HUES6 (cell line): Measurements from ENCODE around the gene OSBPL9.

Experiments used
- H3K27ac ChIP-seq: 2 replicates; pipeline ENCODE4 v1.7.0; 2013; ENCODE audit warnings: low read depth, mild to moderate bottlenecking, low read length, inconsistent platforms
- H3K27me3 ChIP-seq: 2 replicates; pipeline ENCODE4 v1.6.1; 2013; ENCODE audit warnings: low read length; ENCODE audit not compliant: control insufficient read depth, insufficient read depth
- H3K36me3 ChIP-seq: 2 replicates; pipeline ENCODE4 v1.6.1; 2013; ENCODE audit warnings: low read length; ENCODE audit not compliant: control insufficient read depth, insufficient read depth
- H3K4me1 ChIP-seq: 2 replicates; pipeline ENCODE4 v1.6.1; 2013; ENCODE audit warnings: low read length; ENCODE audit not compliant: control insufficient read depth, insufficient read depth
- H3K4me3 ChIP-seq: 2 replicates; pipeline ENCODE4 v1.5.1; 2013; ENCODE audit warnings: low read depth, low read length
- H3K9ac ChIP-seq: one replicate; pipeline ENCODE4 v1.6.1; 2013; ENCODE audit warnings: mild to moderate bottlenecking, low read length
- H3K9me3 ChIP-seq: 2 replicates; pipeline ENCODE4 v1.6.1; 2013; ENCODE audit warnings: low read depth, low read length; ENCODE audit not compliant: control insufficient read depth, insufficient read depth

The OSBPL9 gene

GRCh38 chr1:51837243-51837642 lies 220.4 kb downstream of the OSBPL9 start:
- Histone ChIP-seq H3K27ac (no peak overlapping the region), H3K9ac (no peak overlapping the region), H3K4me1 (no peaks in the 10 kb centered on the region), H3K36me3 (peaks cover 58% of the 10 kb centered on the region), H3K27me3 (no peaks in the 10 kb centered on the region), H3K9me3 (no peaks in the 10 kb centered on the region), H3K4me3 (no peak overlapping the region)
